ENCODE results near the gene TLE4. TPM values are rescaled to one million over a fixed set of nuclear protein-coding genes. Genes with fewer than 3 reads are reported as not detected.
"Not testable (repeated sequence)": the region's sequence is repeated elsewhere in the genome, so short reads cannot be mapped to it uniquely, and the experiment has no call there.

TLE4 gene
- total RNA-seq, 2 experiments from 2014 or later: 62.4 to 68.8 TPM

- H3K27me3 Mint-ChIP-seq: peaks cover 5% of the 10 kb centered on the region
- H3K27ac Mint-ChIP-seq: no peak overlapping the region
- no peaks in the 10 kb centered on the region for H3K4me1 Mint-ChIP-seq
- no peak overlapping the region for H3K4me3 Mint-ChIP-seq
- ATAC-seq (ENCODE audit: low read depth) (no peak), DNase-seq (no peak)
- POLR2A ChIA-PET: no interaction called here
- H3K36me3 Mint-ChIP-seq: no peaks in the 10 kb centered on the region
- H3K9me3 Mint-ChIP-seq: peaks cover 4% of the 10 kb centered on the region
Measured at GRCh38 chr9:79745752-79746336, 174.1 kb downstream of the TLE4 start.

- ATAC-seq (ENCODE audit: low read depth); DNase-seq; H3K36me3 Mint-ChIP-seq; POLR2A ChIA-PET; H3K27me3 Mint-ChIP-seq; H3K4me3 Mint-ChIP-seq; H3K27ac Mint-ChIP-seq; H3K4me1 Mint-ChIP-seq: not testable (repeated sequence)
- H3K9me3 Mint-ChIP-seq: peaks cover 13% of the 10 kb centered on the region
Measured at GRCh38 chr9:79751895-79752466, 180.2 kb downstream of the TLE4 start.

GRCh38 chr9:79756414-79756813 is 184.6 kb downstream of the TLE4 start:
- no peak for DNase-seq
- no peaks in the 10 kb centered on the region for H3K36me3 Mint-ChIP-seq
- H3K27ac Mint-ChIP-seq: no peak overlapping the region
- ATAC-seq (ENCODE audit: low read depth): no peak
- H3K4me3 Mint-ChIP-seq: no peak overlapping the region
- no peaks in the 10 kb centered on the region for H3K27me3 Mint-ChIP-seq
- POLR2A ChIA-PET: no interaction called here
- peaks cover 9% of the 10 kb centered on the region for H3K9me3 Mint-ChIP-seq
- peaks cover 4% of the 10 kb centered on the region for H3K4me1 Mint-ChIP-seq

GRCh38 chr9:79757074-79757473 is 185.3 kb downstream of the TLE4 start:
- DNase-seq (no peak), ATAC-seq (ENCODE audit: low read depth) (no peak)
- no peak overlapping the region for H3K4me3 Mint-ChIP-seq
- no peaks in the 10 kb centered on the region for H3K27me3 Mint-ChIP-seq
- H3K4me1 Mint-ChIP-seq: peaks cover 4% of the 10 kb centered on the region
- H3K36me3 Mint-ChIP-seq: no peaks in the 10 kb centered on the region
- H3K27ac Mint-ChIP-seq: no peak overlapping the region
- peaks cover 6% of the 10 kb centered on the region for H3K9me3 Mint-ChIP-seq
- POLR2A ChIA-PET: no interaction called here

- no peaks in the 10 kb centered on the region for H3K36me3 Mint-ChIP-seq
- H3K27ac Mint-ChIP-seq: no peak overlapping the region
- H3K27me3 Mint-ChIP-seq: no peaks in the 10 kb centered on the region
- ATAC-seq (ENCODE audit: low read depth): no peak
- H3K4me1 Mint-ChIP-seq: peaks cover 4% of the 10 kb centered on the region
- DNase-seq: no peak
- POLR2A ChIA-PET: no interaction called here
- no peak overlapping the region for H3K4me3 Mint-ChIP-seq
- H3K9me3 Mint-ChIP-seq: peaks cover 4% of the 10 kb centered on the region
Measured at GRCh38 chr9:79757881-79758669, 186.3 kb downstream of the TLE4 start.

- no peak overlapping the region for H3K4me3 Mint-ChIP-seq
- ATAC-seq (ENCODE audit: low read depth): no peak
- no peak overlapping the region for H3K27ac Mint-ChIP-seq
- no peaks in the 10 kb centered on the region for H3K36me3 Mint-ChIP-seq
- no peaks in the 10 kb centered on the region for H3K27me3 Mint-ChIP-seq
- peaks cover 4% of the 10 kb centered on the region for H3K4me1 Mint-ChIP-seq
- no peak for DNase-seq
- POLR2A ChIA-PET: no interaction called here
- no peaks in the 10 kb centered on the region for H3K9me3 Mint-ChIP-seq
Measured at GRCh38 chr9:79759460-79759859, 187.7 kb downstream of the TLE4 start.

- DNase-seq (no peak), ATAC-seq (ENCODE audit: low read depth) (no peak)
- no peak overlapping the region for H3K27ac Mint-ChIP-seq
- no peaks in the 10 kb centered on the region for H3K27me3 Mint-ChIP-seq
- H3K4me1 Mint-ChIP-seq: peaks cover 4% of the 10 kb centered on the region
- POLR2A ChIA-PET: no interaction called here
- no peaks in the 10 kb centered on the region for H3K36me3 Mint-ChIP-seq
- H3K9me3 Mint-ChIP-seq: no peaks in the 10 kb centered on the region
- no peak overlapping the region for H3K4me3 Mint-ChIP-seq
Measured at GRCh38 chr9:79762070-79762469, 190.3 kb downstream of the TLE4 start.

GRCh38 chr9:79763671-79764285 is 192.0 kb downstream of the TLE4 start:
- Mint-ChIP-seq H3K36me3 (no peaks in the 10 kb centered on the region), H3K4me3 (no peak overlapping the region), H3K9me3 (no peaks in the 10 kb centered on the region), H3K27me3 (no peaks in the 10 kb centered on the region), H3K27ac (no peak overlapping the region), H3K4me1 (peaks cover 4% of the 10 kb centered on the region)
- POLR2A ChIA-PET: no interaction called here
- DNase-seq (no peak), ATAC-seq (ENCODE audit: low read depth) (no peak)

- H3K4me1 Mint-ChIP-seq: peaks cover 3% of the 10 kb centered on the region
- H3K36me3 Mint-ChIP-seq: no peaks in the 10 kb centered on the region
- ATAC-seq (ENCODE audit: low read depth) (no peak), DNase-seq (no peak)
- H3K4me3 Mint-ChIP-seq: no peak overlapping the region
- H3K9me3 Mint-ChIP-seq: no peaks in the 10 kb centered on the region
- no peaks in the 10 kb centered on the region for H3K27me3 Mint-ChIP-seq
- no peak overlapping the region for H3K27ac Mint-ChIP-seq
- POLR2A ChIA-PET: no interaction called here
Measured at GRCh38 chr9:79764374-79764773, 192.6 kb downstream of the TLE4 start.

GRCh38 chr9:79765466-79765865 is 193.7 kb downstream of the TLE4 start:
- Mint-ChIP-seq H3K27ac (no peak overlapping the region), H3K4me1 (no peaks in the 10 kb centered on the region), H3K4me3 (no peak overlapping the region), H3K9me3 (no peaks in the 10 kb centered on the region), H3K36me3 (no peaks in the 10 kb centered on the region), H3K27me3 (no peaks in the 10 kb centered on the region)
- DNase-seq (no peak), ATAC-seq (ENCODE audit: low read depth) (no peak)
- POLR2A ChIA-PET: no interaction called here

- no peaks in the 10 kb centered on the region for H3K4me1 Mint-ChIP-seq
- no peak for ATAC-seq (ENCODE audit: low read depth)
Measured at GRCh38 chr9:79766091-79766490, 194.3 kb downstream of the TLE4 start.

GRCh38 chr9:79768194-79768593 is 196.4 kb downstream of the TLE4 start:
- Mint-ChIP-seq H3K9me3 (no peaks in the 10 kb centered on the region), H3K4me1 (no peaks in the 10 kb centered on the region), H3K27me3 (peaks cover 3% of the 10 kb centered on the region), H3K4me3 (no peak overlapping the region), H3K27ac (no peak overlapping the region), H3K36me3 (no peaks in the 10 kb centered on the region)
- POLR2A ChIA-PET: no interaction called here
- DNase-seq (no peak), ATAC-seq (ENCODE audit: low read depth) (no peak)

More at GRCh38 chr9:79766091-79766490, 194.3 kb downstream of the TLE4 start:
- DNase-seq: no peak
- POLR2A ChIA-PET: no interaction called here
- no peaks in the 10 kb centered on the region for H3K36me3 Mint-ChIP-seq
- no peak overlapping the region for H3K27ac Mint-ChIP-seq
- H3K4me3 Mint-ChIP-seq: no peak overlapping the region
- no peaks in the 10 kb centered on the region for H3K27me3 Mint-ChIP-seq
- H3K9me3 Mint-ChIP-seq: no peaks in the 10 kb centered on the region

- peaks cover 3% of the 10 kb centered on the region for H3K27me3 Mint-ChIP-seq
- DNase-seq: no peak
- H3K4me1 Mint-ChIP-seq: no peaks in the 10 kb centered on the region
- ATAC-seq (ENCODE audit: low read depth): no peak
- POLR2A ChIA-PET: no interaction called here
- H3K9me3 Mint-ChIP-seq: no peaks in the 10 kb centered on the region
- no peaks in the 10 kb centered on the region for H3K36me3 Mint-ChIP-seq
- no peak overlapping the region for H3K27ac Mint-ChIP-seq
- H3K4me3 Mint-ChIP-seq: no peak overlapping the region
Measured at GRCh38 chr9:79769476-79770275, 197.9 kb downstream of the TLE4 start.

Measured in activated naive CD8-positive, alpha-beta T cell treated with anti-CD3 and anti-CD28 coated beads, Interleukin-2, amount 10 ng/mL, durations not matched to agents 7 days and 5 days (primary cell).